ENCODE data around the gene TRIP13.

GRCh38 chr5:883475-884181 lies 9.1 kb upstream of the TRIP13 start:
- TF ChIP-seq CTCF (IDR thresholded peaks at IDR 0.05) (no peak), ZFX (IDR thresholded peaks at IDR 0.05; ENCODE audit: borderline replicate concordance) (no peak)

Measured in 22Rv1 (cell line).